HepG2 (cell line): Measurements from ENCODE around the gene ARHGAP12. TPM values are rescaled to one million over a fixed set of nuclear protein-coding genes. Genes with fewer than 3 reads are reported as not detected.
"Not testable (repeated sequence)": the region's sequence is repeated elsewhere in the genome, so short reads cannot be mapped to it uniquely, and the experiment has no call there.

ENCODE experiments used
- ATAC-seq: fragments of 200-7000 bp; cut with Tn5 transposase; 3 replicates; pipeline ENCODE4 v1.9.1; 2020; ENCODE audit warnings: mild to moderate bottlenecking, moderate library complexity
- BruUV-seq: library from RNA; stranded (reverse); fragments of 400-500 nt; replicated peaks from 2 replicates; lab custom pipeline; 2021; lab: Mats Ljungman, UMichigan
- CTCF ChIA-PET: fragments of 300-600 bp; formaldehyde crosslinking; extraction: SDS; loops from one replicate; lab custom pipeline; 2021; ENCODE audit warnings: low total read pairs, inconsistent platforms, low intra/inter-chr PET ratio; lab: Yijun Ruan, JAX
- POLR2A ChIA-PET: fragments of 350-600 bp; sonication (Branson Sonifier 250); formaldehyde crosslinking; loops from one replicate; lab custom pipeline; 2020; ENCODE audit warnings: antibody characterized with exemption, inconsistent platforms; lab: Yijun Ruan, JAX
- DNase-seq: peaks from one replicate; pipeline ENCODE4 v3.0.0-alpha.2; 2015; ENCODE audit warnings: low spot score
- FAIRE-seq: peaks from 3 replicates; lab custom pipeline; 2011; peaks lifted over from hg19 to GRCh38; lab: Jason Lieb, UNC
- H2AFZ ChIP-seq: one replicate; pipeline ENCODE4 v1.6.1; 2011; ENCODE audit warnings: low read length, inconsistent platforms
- H3K27ac ChIP-seq: fragments of 300-600 bp; 3 replicates; pipeline ENCODE4 v1.8.0; 2011; ENCODE audit warnings: mixed run types, mild to moderate bottlenecking, mixed read lengths, low read length, inconsistent platforms; ENCODE audit not compliant: insufficient read depth; ENCODE audit errors: extremely low read length
- H3K27me3 ChIP-seq, 2 experiments: fragments of 200-600 bp in 1 of 2; 2 replicates in 1 of 2; 3 replicates in 1 of 2; pipeline versions ENCODE4 v1.6.0 to v1.8.0; 2011; ENCODE audit warnings: low read length in 2 of 2, mild to moderate bottlenecking in 2 of 2, moderate library complexity in 2 of 2, inconsistent platforms in 1 of 2; ENCODE audit not compliant: insufficient read depth in 2 of 2, control insufficient read depth in 1 of 2
- H3K36me3 ChIP-seq, 2 experiments: fragments of 200-600 bp in 1 of 2; replicated peaks in 1 of 2; 2 replicates in 1 of 2; 3 replicates in 1 of 2; pipeline versions ENCODE4 v1.5.1 to v1.8.0; 2011; ENCODE audit warnings: low read length in 2 of 2, inconsistent platforms in 1 of 2; ENCODE audit not compliant: insufficient read depth in 2 of 2, control insufficient read depth in 1 of 2
- H3K4me1 ChIP-seq: 2 replicates; pipeline ENCODE4 v1.5.1; 2012; ENCODE audit warnings: low read length, inconsistent platforms; ENCODE audit not compliant: insufficient read depth
- H3K4me2 ChIP-seq: 2 replicates; pipeline ENCODE4 v1.6.0; 2011; ENCODE audit warnings: low read depth, low read length, inconsistent platforms
- H3K4me3 ChIP-seq, 3 experiments: fragments of 200-600 bp in 1 of 3; sonication (generic), shearing (Covaris generic) in 1 of 3; replicated peaks in 1 of 3; 2 replicates each; pipeline ENCODE4 v1.5.1; 2011 to 2016; ENCODE audit warnings: low read length in 3 of 3, inconsistent platforms in 2 of 3, low read depth in 2 of 3, mild to moderate bottlenecking in 2 of 3, control low read depth in 1 of 3, mixed read lengths in 1 of 3; ENCODE audit not compliant: insufficient read depth in 1 of 3
- H3K79me2 ChIP-seq: one replicate; pipeline ENCODE4 v1.6.1; 2011; ENCODE audit warnings: low read length, inconsistent platforms; ENCODE audit not compliant: insufficient read depth
- H3K9ac ChIP-seq: 2 replicates; pipeline ENCODE4 v1.6.0; 2011; ENCODE audit warnings: mild to moderate bottlenecking, low read depth, low read length, inconsistent platforms; ENCODE audit not compliant: insufficient read depth
- H3K9me3 ChIP-seq: 2 replicates; pipeline ENCODE4 v1.5.1; 2012; ENCODE audit warnings: mild to moderate bottlenecking, low read length
- H4K20me1 ChIP-seq: 2 replicates; pipeline ENCODE4 v1.6.0; 2011; ENCODE audit warnings: inconsistent platforms, mild to moderate bottlenecking, low read length, moderate library complexity; ENCODE audit not compliant: insufficient read depth
- GLMP ChIP-seq: sonication (generic); formaldehyde crosslinking; IDR thresholded peaks from 2 replicates; pipeline ENCODE4 v1.9.0; 2021; ENCODE audit warnings: missing genetic modification reagents, mild to moderate bottlenecking, borderline replicate concordance
- MAFF ChIP-seq: IDR thresholded peaks from 2 replicates; pipeline ENCODE4 v1.6.1; 2011; ENCODE audit warnings: low read depth, low read length, improper control_type of control experiment
- MXD4 ChIP-seq: IDR thresholded peaks from 2 replicates; pipeline ENCODE4 v1.6.1; 2016; ENCODE audit warnings: mild to moderate bottlenecking, missing biosample characterization, missing genetic modification reagents
- PLSCR1 ChIP-seq: sonication (generic); formaldehyde crosslinking; IDR thresholded peaks from 2 replicates; pipeline ENCODE4 v1.5.0; 2020; ENCODE audit warnings: missing genetic modification reagents, mild to moderate bottlenecking, borderline replicate concordance
- RFXANK ChIP-seq: IDR thresholded peaks from 2 replicates; pipeline ENCODE4 v1.6.1; 2016
- THAP8 ChIP-seq: sonication (generic); formaldehyde crosslinking; IDR thresholded peaks from 2 replicates; pipeline ENCODE4 v1.5.1; 2020; ENCODE audit warnings: missing genetic modification reagents, mild to moderate bottlenecking, borderline replicate concordance
- ZNF441 ChIP-seq: sonication (generic); formaldehyde crosslinking; IDR thresholded peaks from 2 replicates; pipeline ENCODE4 v1.7.0; 2021; ENCODE audit warnings: missing genetic modification reagents, borderline replicate concordance
- ZNF746 ChIP-seq: sonication (generic); formaldehyde crosslinking; IDR thresholded peaks from 2 replicates; pipeline ENCODE4 v1.8.0; 2022; ENCODE audit warnings: mild to moderate bottlenecking, missing genetic modification reagents
- whole genome bisulfite sequencing: methylation state at CpG from one replicate; pipeline ENCODE4 v1.1.6; 2017; ENCODE audit warnings: low lambda C conversion rate; 5-methylcytosine and 5-hydroxymethylcytosine counted together
- in situ Hi-C: cut with HindIII; loops from 2 replicates; pipeline ENCODE4 v1.10.0; 2017; ENCODE audit warnings: low pct_unique_long_range_greater_than_20kb; ENCODE audit not compliant: extremely low pct_ligation_motif_present
- intact Hi-C: fragments of 100-400 bp; cut with micrococcal nuclease; formaldehyde crosslinking; loops from one replicate; pipeline ENCODE4 v1.10.0; 2022; ENCODE audit not compliant: unreplicated experiment
- polyA plus RNA-seq, 8 experiments: library from polyadenylated mRNA; depleted of rRNA in 3 of 8; stranded (reverse) in 7 of 8; unstranded in 1 of 8; fragments of >200 nt; fragmentation: Illumina TruSeq in 4 of 8; extraction: Trizol in 4 of 8; gene quantifications; 2 replicates each; pipeline versions ENCODE4 v1.2.1 to v1.2.3, GENCODE V29; 2011 to 2016; ENCODE audit warnings: low read depth in 4 of 8, missing spikeins in 1 of 8, mixed read lengths in 1 of 8; ENCODE audit not compliant: insufficient read depth in 1 of 8
- total RNA-seq, 5 experiments: library from RNA; depleted of rRNA; stranded (reverse); fragments of >200 nt; fragmentation: Illumina TruSeq; extraction: Trizol; gene quantifications; 2 replicates each; pipeline ENCODE4 v1.2.3, GENCODE V29; 2016; ENCODE audit warnings: low read depth in 1 of 5

Gene ARHGAP12
- total and polyA plus RNA-seq, 2 of the 13 experiments (the other 11 are each of a cell fraction or from before 2014, with no cell fraction given) = 25.0 to 54.6 TPM

- TF ChIP-seq THAP8 (CRISPR knock-in tag) (no peak), MXD4 (CRISPR knock-in tag) (no peak), ZNF441 (CRISPR knock-in tag) (no peak), ZNF746 (no peak), MAFF (no peak), PLSCR1 (CRISPR knock-in tag) (no peak), GLMP (no peak), RFXANK (CRISPR knock-in tag) (no peak)
Measured at GRCh38 chr10:31972519-31973041, 43.9 kb upstream of the ARHGAP12 start (continued).

- no CpG with 5 or more reads among the region's 32 CpGs for WGBS
- H3K36me3 ChIP-seq, intact Hi-C loops, H3K9ac ChIP-seq, H3K4me3 ChIP-seq, H3K9me3 ChIP-seq, ATAC-seq, H3K79me2 ChIP-seq, POLR2A ChIA-PET, in situ Hi-C loops, H2AFZ ChIP-seq, H3K27me3 ChIP-seq, H3K4me2 ChIP-seq, CTCF ChIA-PET, H3K27ac ChIP-seq, BruUV-seq, DNase-seq, H4K20me1 ChIP-seq: not testable (repeated sequence)
- peak; percentile 37 for FAIRE-seq
- H3K4me1 ChIP-seq = peaks cover 14% of the 10 kb centered on the region
Measured at GRCh38 chr10:31969847-31970246, 41.2 kb upstream of the ARHGAP12 start.
